GM18868 (cell line): ENCODE data around the gene GMEB2.
A peak's percentile ranks its signal among the peaks of the same experiment; 100 is the strongest.
"Not testable (repeated sequence)": the region's sequence is repeated elsewhere in the genome, so short reads cannot be mapped to it uniquely, and the experiment has no call there.

Source experiments
- ATAC-seq: cut with Tn5 transposase; IDR thresholded peaks from one replicate; pipeline ENCODE4 v1.9.1; 2021; ENCODE audit warnings: mild to moderate bottlenecking, moderate library complexity; ENCODE audit not compliant: unreplicated experiment

Gene GMEB2

GRCh38 chr20:63573647-63574131 lies 53.2 kb downstream of the GMEB2 start:
- ATAC-seq: no peak

- ATAC-seq: no peak
Observed at GRCh38 chr20:63572788-63573646, 53.9 kb downstream of the GMEB2 start.

- ATAC-seq: no peak
Observed at GRCh38 chr20:63572071-63572787, 54.7 kb downstream of the GMEB2 start.

GRCh38 chr20:63571087-63571478 lies 55.8 kb downstream of the GMEB2 start:
- ATAC-seq: not testable (repeated sequence)

- no peak for ATAC-seq
Observed at GRCh38 chr20:63570281-63571086, 56.4 kb downstream of the GMEB2 start.

- no peak for ATAC-seq
Observed at GRCh38 chr20:63568986-63569949, 57.6 kb downstream of the GMEB2 start.

- peak; percentile 12 for ATAC-seq
Observed at GRCh38 chr20:63568170-63568981, 58.5 kb downstream of the GMEB2 start.

- ATAC-seq: peak; percentile 72
Observed at GRCh38 chr20:63567386-63568169, 59.3 kb downstream of the GMEB2 start.

- no peak for ATAC-seq
Observed at GRCh38 chr20:63567136-63567385, 59.8 kb downstream of the GMEB2 start.

GRCh38 chr20:63566395-63567135 lies 60.3 kb downstream of the GMEB2 start:
- no peak for ATAC-seq

GRCh38 chr20:63565699-63566335 lies 61.1 kb downstream of the GMEB2 start:
- ATAC-seq: no peak

GRCh38 chr20:63565021-63565698 lies 61.7 kb downstream of the GMEB2 start:
- no peak for ATAC-seq

- no peak for ATAC-seq
Observed at GRCh38 chr20:63564036-63564810, 62.7 kb downstream of the GMEB2 start.

- ATAC-seq: no peak
Observed at GRCh38 chr20:63563225-63563935, 63.5 kb downstream of the GMEB2 start.

GRCh38 chr20:63562461-63563224 lies 64.3 kb downstream of the GMEB2 start:
- ATAC-seq: no peak
